ENCODE data around the gene COL4A4.

DNA sequence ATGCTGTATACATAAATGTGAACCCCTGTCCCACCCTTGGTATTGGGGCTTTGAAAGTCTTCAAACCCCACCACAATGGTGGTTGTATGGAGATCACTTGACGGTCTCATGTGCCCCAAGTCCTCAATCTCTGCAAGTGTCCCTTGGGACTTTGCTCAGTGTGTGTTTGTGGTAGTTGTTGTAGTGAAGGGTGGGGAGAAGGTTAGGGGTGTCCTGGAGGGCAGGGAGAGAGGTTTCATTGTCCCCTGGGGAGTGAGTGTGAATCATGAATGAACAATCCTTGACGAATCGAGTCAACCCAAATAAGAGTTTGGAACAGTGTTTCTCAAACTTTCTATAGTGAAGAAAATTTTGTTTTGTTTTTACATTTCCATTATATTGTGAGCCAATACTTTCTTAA lies 28.5 kb upstream of the COL4A4 start:
- no peak for TF ChIP-seq POLR2A (IDR thresholded peaks at IDR 0.05)
- TF ChIP-seq, protein P1, sequence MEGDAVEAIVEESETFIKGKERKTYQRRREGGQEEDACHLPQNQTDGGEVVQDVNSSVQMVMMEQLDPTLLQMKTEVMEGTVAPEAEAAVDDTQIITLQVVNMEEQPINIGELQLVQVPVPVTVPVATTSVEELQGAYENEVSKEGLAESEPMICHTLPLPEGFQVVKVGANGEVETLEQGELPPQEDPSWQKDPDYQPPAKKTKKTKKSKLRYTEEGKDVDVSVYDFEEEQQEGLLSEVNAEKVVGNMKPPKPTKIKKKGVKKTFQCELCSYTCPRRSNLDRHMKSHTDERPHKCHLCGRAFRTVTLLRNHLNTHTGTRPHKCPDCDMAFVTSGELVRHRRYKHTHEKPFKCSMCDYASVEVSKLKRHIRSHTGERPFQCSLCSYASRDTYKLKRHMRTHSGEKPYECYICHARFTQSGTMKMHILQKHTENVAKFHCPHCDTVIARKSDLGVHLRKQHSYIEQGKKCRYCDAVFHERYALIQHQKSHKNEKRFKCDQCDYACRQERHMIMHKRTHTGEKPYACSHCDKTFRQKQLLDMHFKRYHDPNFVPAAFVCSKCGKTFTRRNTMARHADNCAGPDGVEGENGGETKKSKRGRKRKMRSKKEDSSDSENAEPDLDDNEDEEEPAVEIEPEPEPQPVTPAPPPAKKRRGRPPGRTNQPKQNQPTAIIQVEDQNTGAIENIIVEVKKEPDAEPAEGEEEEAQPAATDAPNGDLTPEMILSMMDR (IDR thresholded peaks at IDR 0.05): no peak

Measured in vagina (tissue), 2 donors.